GM06990 (cell line): Measurements from ENCODE around the gene GIMD1.
"Not testable (repeated sequence)": the region's sequence is repeated elsewhere in the genome, so short reads cannot be mapped to it uniquely, and the experiment has no call there.

ENCODE experiments used
- DNase-seq: peaks from one replicate; pipeline ENCODE4 v3.0.0-alpha.2; 2011; ENCODE audit not compliant: insufficient read length; ENCODE audit errors: extremely low read depth
- H3K27me3 ChIP-seq: replicated peaks from 2 replicates; pipeline ENCODE4 v1.6.0; 2011; ENCODE audit warnings: low read length; ENCODE audit not compliant: control insufficient read depth, insufficient read depth
- H3K36me3 ChIP-seq: 2 replicates; pipeline ENCODE4 v1.5.1; 2011; ENCODE audit warnings: low read length; ENCODE audit not compliant: control insufficient read depth, insufficient read depth
- H3K4me3 ChIP-seq: replicated peaks from 2 replicates; pipeline ENCODE4 v1.5.1; 2011; ENCODE audit warnings: low read depth, mild to moderate bottlenecking, control low read depth, low read length
- CTCF ChIP-seq: IDR thresholded peaks from 2 replicates; pipeline ENCODE4 v1.5.1; 2011; ENCODE audit warnings: low read length, control low read depth, mild to moderate bottlenecking, inconsistent platforms; ENCODE audit not compliant: insufficient read depth, poor library complexity, severe bottlenecking

The GIMD1 gene

GRCh38 chr4:106329041-106329618 lies 39.4 kb downstream of the GIMD1 start:
- Histone ChIP-seq H3K27me3 (no peaks in the 10 kb centered on the region), H3K36me3 (peaks cover 5% of the 10 kb centered on the region), H3K4me3 (no peak overlapping the region)
- no peak for DNase-seq
- TF ChIP-seq CTCF = peak; percentile 64

GRCh38 chr4:106325800-106326199 lies 42.8 kb downstream of the GIMD1 start:
- H3K27me3 ChIP-seq = no peaks in the 10 kb centered on the region
- H3K4me3 ChIP-seq = no peak overlapping the region
- no peak for DNase-seq
- no peak for TF ChIP-seq CTCF
- peaks cover 3% of the 10 kb centered on the region for H3K36me3 ChIP-seq

- Histone ChIP-seq H3K27me3 (no peaks in the 10 kb centered on the region), H3K36me3 (peaks cover 2% of the 10 kb centered on the region), H3K4me3 (no peak overlapping the region)
- no peak for DNase-seq
- no peak for TF ChIP-seq CTCF
Observed at GRCh38 chr4:106323119-106323518, 45.5 kb downstream of the GIMD1 start.

- H3K36me3 ChIP-seq, H3K4me3 ChIP-seq, H3K27me3 ChIP-seq, DNase-seq: not testable (repeated sequence)
Observed at GRCh38 chr4:106321814-106322213, 46.8 kb downstream of the GIMD1 start.

GRCh38 chr4:106321168-106321567 lies 47.4 kb downstream of the GIMD1 start:
- H3K27me3 ChIP-seq, DNase-seq, H3K36me3 ChIP-seq, H3K4me3 ChIP-seq: not testable (repeated sequence)

- Histone ChIP-seq H3K36me3 (no peaks in the 10 kb centered on the region; the same call in 1 of the 2 replicates), H3K27me3 (no peaks in the 10 kb centered on the region), H3K4me3 (no peak overlapping the region)
- no peak for TF ChIP-seq CTCF
- no peak for DNase-seq
Observed at GRCh38 chr4:106320235-106320634, 48.3 kb downstream of the GIMD1 start.

GRCh38 chr4:106318511-106318910 lies 50.1 kb downstream of the GIMD1 start:
- Histone ChIP-seq H3K27me3 (no peaks in the 10 kb centered on the region), H3K4me3 (no peak overlapping the region), H3K36me3 (no peaks in the 10 kb centered on the region; the same call in 1 of the 2 replicates)
- DNase-seq = no peak
- TF ChIP-seq CTCF = no peak
